Thymus (tissue), 11 donors: ENCODE measurements around the gene EPHB1. TPM values are rescaled to one million over a fixed set of nuclear protein-coding genes. Genes with fewer than 3 reads are reported as not detected.
"Not testable (repeated sequence)": the region's sequence is repeated elsewhere in the genome, so short reads cannot be mapped to it uniquely, and the experiment has no call there.

Source experiments
- DNase-seq, 9 donors: peaks; one replicate each; pipeline ENCODE4 v3.0.0-alpha.2; 2013; ENCODE audit warnings: low spot score in 9 of 9, low read depth in 6 of 9, missing footprints in 1 of 9
- H3K27ac ChIP-seq, 2 donors: one replicate each; pipeline ENCODE4 v1.5.1; 2013; ENCODE audit warnings: control low read depth in 1 of 2, low read depth in 1 of 2, low read length in 1 of 2, mild to moderate bottlenecking in 1 of 2, moderate library complexity in 1 of 2
- H3K27me3 ChIP-seq, 2 donors: one replicate each; pipeline ENCODE4 v1.5.1; 2013; ENCODE audit warnings: low read length in 1 of 2; ENCODE audit not compliant: control insufficient read depth in 2 of 2, insufficient read depth in 1 of 2
- H3K36me3 ChIP-seq, 2 donors: one replicate each; pipeline ENCODE4 v1.5.1; 2013; ENCODE audit warnings: low read length in 1 of 2, mild to moderate bottlenecking in 1 of 2, moderate library complexity in 1 of 2; ENCODE audit not compliant: control insufficient read depth in 2 of 2, insufficient read depth in 2 of 2
- H3K4me1 ChIP-seq, 2 donors: one replicate each; pipeline ENCODE4 v1.5.1; 2013; ENCODE audit warnings: low read length in 2 of 2; ENCODE audit not compliant: control insufficient read depth in 2 of 2, insufficient read depth in 2 of 2
- H3K4me3 ChIP-seq, 2 donors: one replicate each; pipeline ENCODE4 v1.5.1; 2013; ENCODE audit warnings: low read length in 2 of 2, control low read depth in 1 of 2, mild to moderate bottlenecking in 1 of 2
- H3K9me3 ChIP-seq, 2 donors: one replicate each; pipeline ENCODE4 v1.5.1; 2013; ENCODE audit warnings: low read length in 1 of 2, mild to moderate bottlenecking in 1 of 2; ENCODE audit not compliant: control insufficient read depth in 2 of 2, insufficient read depth in 1 of 2
- WGBS: extraction: QIAGEN DNeasy Blood & Tissue Kit; methylation state at CpG from one replicate; pipeline ENCODE4 v1.1.7; 2013; 5-methylcytosine and 5-hydroxymethylcytosine counted together
- polyA plus RNA-seq: library from polyadenylated mRNA; stranded (reverse); fragments of 200-250 nt; gene quantifications from one replicate; pipeline ENCODE4 v1.2.3, GENCODE V29; 2013
- total RNA-seq: library from RNA; stranded (reverse); fragments of 120-200 nt; gene quantifications from one replicate; pipeline ENCODE4 v1.2.4, GENCODE V29; 2013
- donor health status: healthy.

EPHB1 gene
- total and polyA plus RNA-seq, 2 donors = 0.46 to 0.66 TPM

DNA sequence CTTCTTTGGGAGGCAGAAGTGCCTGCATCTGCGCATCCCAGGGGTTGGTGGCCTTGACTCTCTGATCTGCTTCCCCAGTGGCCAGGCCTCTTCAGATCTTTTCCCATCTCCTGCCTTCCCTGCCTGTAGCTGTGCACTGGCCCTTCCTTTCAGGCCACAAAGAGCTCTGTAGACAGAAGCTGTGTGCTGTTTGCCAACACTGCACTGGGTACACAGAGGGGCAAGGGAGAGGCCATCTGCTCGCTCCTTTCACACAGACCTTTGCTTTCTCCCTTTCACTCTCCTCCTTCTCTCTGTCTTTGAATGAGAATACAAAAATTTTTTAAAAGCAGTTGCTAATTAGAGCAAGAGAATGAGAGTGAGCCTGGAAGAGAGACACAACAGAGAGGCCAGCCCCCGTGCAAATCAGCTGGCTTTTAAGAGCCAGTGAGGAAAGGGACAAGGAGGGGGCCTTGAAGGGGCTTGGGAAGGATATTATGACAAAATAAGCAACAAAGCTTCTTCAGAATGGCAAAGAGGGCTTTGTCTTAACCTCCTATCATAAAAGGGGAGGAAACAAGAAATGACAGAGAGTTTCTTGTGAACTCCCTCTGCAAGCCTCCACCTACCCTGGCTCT, 170.9 kb downstream of the EPHB1 start:
- H3K4me1 ChIP-seq = no peaks in the 10 kb centered on the region
- H3K27me3 ChIP-seq = no peaks in the 10 kb centered on the region
- WGBS = 96% methylated on average over 3 of the region's 3 CpGs
- no peak overlapping the region for H3K4me3 ChIP-seq
- no peaks in the 10 kb centered on the region for H3K9me3 ChIP-seq
- H3K36me3 ChIP-seq = no peaks in the 10 kb centered on the region
- DNase-seq = no peak
- no peak overlapping the region for H3K27ac ChIP-seq

DNA sequence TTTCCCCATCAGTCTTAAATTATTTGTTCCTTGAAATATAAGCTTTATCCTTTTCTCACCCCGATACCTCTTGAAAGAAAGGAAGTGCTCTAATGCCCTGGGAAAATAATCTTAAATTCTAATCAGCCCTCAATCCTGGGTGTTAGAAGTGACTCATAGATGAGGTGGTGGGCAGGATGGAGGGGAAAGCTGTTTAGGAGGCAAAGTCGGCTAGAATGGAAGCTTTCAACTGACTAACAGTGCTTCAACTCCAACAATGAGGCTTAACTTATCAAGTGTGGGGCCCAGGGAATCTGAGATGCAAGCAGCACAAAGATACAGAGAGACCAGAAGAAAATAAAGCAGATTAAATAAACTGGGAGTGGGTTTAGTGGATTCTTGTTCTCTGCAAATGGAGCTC, 175.8 kb downstream of the EPHB1 start:
- H3K27ac ChIP-seq = no peak overlapping the region
- H3K4me3 ChIP-seq = no peak overlapping the region
- H3K36me3 ChIP-seq = no peaks in the 10 kb centered on the region
- no peaks in the 10 kb centered on the region for H3K4me1 ChIP-seq
- H3K9me3 ChIP-seq = no peaks in the 10 kb centered on the region
- no peaks in the 10 kb centered on the region for H3K27me3 ChIP-seq
- whole genome bisulfite sequencing = 89% methylated on average over 2 of the region's 2 CpGs
- DNase-seq = no peak

DNA sequence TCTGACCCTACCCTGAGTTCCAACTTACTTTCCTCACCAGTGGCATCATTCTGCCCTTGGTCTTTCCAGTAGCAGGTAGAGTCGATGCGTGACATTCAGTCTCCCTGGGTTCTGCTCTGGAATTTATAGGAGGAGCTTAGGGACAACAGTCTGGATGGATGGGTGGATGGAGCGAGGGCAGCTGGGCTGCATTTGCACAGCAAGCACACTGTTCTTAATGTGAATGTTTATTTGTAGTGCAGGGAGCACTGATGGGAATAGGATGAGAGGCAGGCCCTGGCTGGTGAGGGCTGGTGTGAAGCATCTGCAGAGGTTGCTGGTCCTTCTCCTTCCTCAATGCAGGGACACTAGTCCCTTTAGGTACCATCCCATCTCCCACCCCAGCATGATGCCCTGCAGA, 176.2 kb downstream of the EPHB1 start:
- WGBS = 96% methylated on average over 3 of the region's 3 CpGs
- no peak for DNase-seq
- Histone ChIP-seq H3K9me3 (no peaks in the 10 kb centered on the region), H3K27me3 (no peaks in the 10 kb centered on the region), H3K4me1 (no peaks in the 10 kb centered on the region), H3K4me3 (no peak overlapping the region), H3K27ac (no peak overlapping the region), H3K36me3 (no peaks in the 10 kb centered on the region)

DNA sequence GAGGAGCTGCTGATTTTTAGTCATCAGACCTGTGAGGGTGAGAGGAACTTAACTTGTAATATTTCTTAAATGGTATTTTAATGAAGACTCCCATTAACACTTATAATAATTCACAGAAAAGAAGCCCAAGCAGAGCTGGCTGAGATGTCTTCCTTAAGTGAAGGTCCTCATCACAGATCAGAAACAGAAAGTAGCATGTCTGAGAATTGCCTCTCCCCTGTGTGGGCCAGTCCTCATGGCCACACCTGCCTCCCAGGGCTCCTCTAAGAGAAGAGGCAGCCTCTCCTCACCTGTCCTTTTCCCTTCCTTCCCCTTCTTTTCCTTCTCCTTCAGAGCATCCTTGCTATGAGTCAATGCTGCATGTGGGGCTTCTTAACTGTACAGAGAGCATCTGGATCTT, 176.8 kb downstream of the EPHB1 start:
- H3K36me3 ChIP-seq, H3K27me3 ChIP-seq, H3K27ac ChIP-seq, DNase-seq, H3K4me3 ChIP-seq, H3K9me3 ChIP-seq, H3K4me1 ChIP-seq: not testable (repeated sequence)

DNA sequence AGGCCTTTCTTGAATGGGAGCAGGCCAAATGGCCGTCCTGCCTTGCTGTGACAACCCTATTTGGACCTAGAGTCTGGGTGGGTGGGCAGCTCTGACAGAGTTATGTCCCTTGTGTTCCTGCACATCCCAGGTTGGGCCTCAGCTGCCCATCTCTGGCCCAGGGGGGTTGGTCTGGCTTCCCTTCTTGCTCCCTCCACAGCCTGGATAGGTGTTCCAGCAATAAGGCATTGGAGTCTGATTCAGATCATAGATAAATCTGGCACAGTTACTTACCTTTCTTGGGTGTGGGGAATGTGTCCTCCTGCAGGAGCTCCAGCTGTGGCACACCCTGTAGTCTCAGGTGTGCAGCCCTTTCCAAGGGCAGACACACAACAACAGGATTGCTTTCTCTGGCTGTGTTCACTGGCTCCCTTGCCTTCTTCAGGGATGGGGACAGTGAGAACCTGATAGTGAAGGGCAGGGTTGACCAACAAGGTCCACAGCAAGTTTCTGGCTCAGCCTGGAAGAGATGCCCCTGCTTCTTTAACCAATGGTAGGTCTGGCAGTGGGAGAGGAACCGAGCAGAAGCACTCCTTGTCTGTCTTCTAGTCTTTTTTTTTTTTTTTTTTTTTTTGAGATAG, 177.9 kb downstream of the EPHB1 start:
- no peaks in the 10 kb centered on the region for H3K27me3 ChIP-seq
- H3K27ac ChIP-seq = no peak overlapping the region
- no peaks in the 10 kb centered on the region for H3K4me1 ChIP-seq
- H3K36me3 ChIP-seq = no peaks in the 10 kb centered on the region
- 66% methylated on average over 2 of the region's 2 CpGs for WGBS
- no peaks in the 10 kb centered on the region for H3K9me3 ChIP-seq
- no peak for DNase-seq
- no peak overlapping the region for H3K4me3 ChIP-seq

DNA sequence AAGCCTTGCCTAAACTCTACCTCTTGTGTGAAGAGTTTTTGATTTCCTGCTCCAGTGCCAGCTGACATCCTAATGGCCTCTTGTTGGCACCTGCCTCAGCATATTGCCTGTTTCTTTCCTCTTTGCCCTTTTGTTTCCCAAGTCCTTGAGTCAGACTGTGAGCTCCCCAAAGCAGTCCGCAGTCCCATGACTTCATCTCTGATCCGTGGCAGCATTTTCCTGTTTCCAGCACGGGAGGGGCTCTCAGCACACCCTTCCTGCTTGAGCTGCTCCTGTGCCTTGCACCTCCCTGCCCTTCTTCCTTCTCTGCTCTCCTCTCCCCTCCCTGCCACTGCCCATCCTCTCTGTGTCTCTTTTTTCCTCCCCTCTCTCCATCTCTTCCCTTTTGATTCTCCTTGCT, 179.6 kb downstream of the EPHB1 start:
- H3K27me3 ChIP-seq = no peaks in the 10 kb centered on the region
- no peak overlapping the region for H3K4me3 ChIP-seq
- H3K4me1 ChIP-seq = no peaks in the 10 kb centered on the region
- no peaks in the 10 kb centered on the region for H3K9me3 ChIP-seq
- H3K36me3 ChIP-seq = no peaks in the 10 kb centered on the region
- DNase-seq = no peak
- WGBS = 37% methylated on average over 3 of the region's 3 CpGs
- no peak overlapping the region for H3K27ac ChIP-seq

DNA sequence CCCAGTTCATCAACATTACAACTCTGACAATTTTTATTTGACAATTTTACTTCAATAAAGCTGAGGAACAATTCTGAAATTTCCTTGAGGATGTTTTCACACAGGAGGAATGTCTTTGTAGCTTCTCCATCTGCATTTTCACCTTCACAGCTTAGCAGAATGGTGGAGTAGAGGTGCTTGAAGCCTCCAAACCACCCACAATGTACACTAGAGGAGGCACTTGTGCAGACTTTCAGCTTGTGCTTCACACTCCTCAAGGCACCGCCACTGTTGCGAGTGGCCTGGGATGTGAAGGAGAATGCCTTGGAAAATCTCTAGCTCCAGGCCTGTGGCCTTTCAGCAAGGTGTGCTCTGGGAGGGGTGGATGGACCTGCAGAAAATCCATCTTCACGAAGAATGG, 181.9 kb downstream of the EPHB1 start:
- no peak for DNase-seq
- Histone ChIP-seq H3K27ac (no peak overlapping the region), H3K36me3 (no peaks in the 10 kb centered on the region), H3K4me3 (no peak overlapping the region), H3K27me3 (no peaks in the 10 kb centered on the region), H3K4me1 (no peaks in the 10 kb centered on the region), H3K9me3 (no peaks in the 10 kb centered on the region)
- WGBS = 94% methylated on average over 3 of the region's 3 CpGs

DNA sequence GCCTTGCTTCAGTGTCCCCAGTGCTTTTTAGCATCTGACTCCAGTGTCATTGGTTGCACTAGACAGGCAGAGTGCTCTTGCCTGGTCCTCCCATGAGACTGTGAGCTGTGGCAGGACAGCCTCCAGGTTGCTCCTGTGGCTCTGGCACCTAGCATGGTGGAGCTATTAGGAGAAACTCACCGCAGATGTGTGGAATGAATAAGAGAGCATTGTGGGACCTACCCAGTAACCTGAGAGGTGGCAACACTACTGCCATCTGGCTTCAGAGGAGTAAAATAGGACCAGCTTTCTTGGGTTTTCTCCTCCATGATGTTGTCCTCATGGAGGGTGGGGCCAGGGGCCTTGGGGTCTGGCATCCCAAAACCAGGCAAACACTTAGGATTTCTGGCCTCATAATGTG, 183.6 kb downstream of the EPHB1 start:
- Histone ChIP-seq H3K27ac (no peak overlapping the region), H3K9me3 (no peaks in the 10 kb centered on the region), H3K4me1 (no peaks in the 10 kb centered on the region), H3K4me3 (no peak overlapping the region), H3K36me3 (no peaks in the 10 kb centered on the region), H3K27me3 (no peaks in the 10 kb centered on the region)
- DNase-seq = no peak
- WGBS = 91% methylated on average over 1 of the region's 1 CpG

DNA sequence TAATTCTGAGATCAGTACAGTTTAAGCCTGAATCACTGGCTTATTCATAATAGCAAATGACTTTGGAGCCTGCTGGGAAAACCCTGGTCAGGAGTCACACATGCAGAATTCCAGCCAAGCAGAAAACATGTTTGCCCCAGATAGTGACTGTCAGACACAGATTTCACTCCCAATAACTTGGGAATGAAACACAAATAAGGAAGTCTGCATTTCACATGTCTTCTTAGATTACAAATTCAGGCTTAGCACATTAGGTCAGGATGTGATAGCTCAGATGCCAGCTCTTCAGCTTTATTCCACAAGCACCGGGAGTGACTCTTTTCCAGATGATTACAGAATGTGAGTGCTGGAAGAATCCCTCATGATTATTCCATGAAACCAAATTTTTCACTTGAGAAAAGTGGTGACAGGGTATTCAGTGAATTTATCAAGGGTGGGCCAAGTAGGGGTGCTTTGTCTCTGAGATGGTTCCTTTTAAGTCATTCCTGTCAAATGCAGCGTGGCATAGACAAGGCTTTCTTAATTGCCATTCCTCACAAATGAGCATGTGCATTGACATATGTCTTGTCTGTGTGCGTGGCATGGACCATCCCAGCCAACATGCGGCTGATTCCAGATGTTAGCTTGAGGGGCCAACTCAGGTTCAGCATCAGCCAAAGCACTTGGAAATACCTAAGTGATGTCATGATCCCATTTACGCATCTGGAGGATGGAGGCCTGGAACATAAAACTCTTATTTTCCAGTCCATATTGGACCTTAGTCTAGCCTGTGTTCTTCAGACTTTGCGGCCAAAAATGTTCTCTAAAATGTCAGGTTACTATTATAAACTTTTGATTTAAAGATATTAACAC, 191.0 kb downstream of the EPHB1 start:
- Histone ChIP-seq H3K4me1 (no peaks in the 10 kb centered on the region), H3K36me3 (no peaks in the 10 kb centered on the region), H3K27me3 (no peaks in the 10 kb centered on the region), H3K27ac (no peak overlapping the region), H3K4me3 (no peak overlapping the region), H3K9me3 (no peaks in the 10 kb centered on the region)
- no peak for DNase-seq
- WGBS = 64% methylated on average over 6 of the region's 6 CpGs
